OCI-M2 (cell line): ENCODE results near the gene ARHGAP4.
A peak's percentile ranks its signal among the peaks of the same experiment; 100 is the strongest.

Experiments
- DNase-seq: peaks from one replicate; lab custom pipeline; 2025; ENCODE audit not compliant: unreplicated experiment; lab: John Stamatoyannopoulos, UW

ARHGAP4 gene

DNA sequence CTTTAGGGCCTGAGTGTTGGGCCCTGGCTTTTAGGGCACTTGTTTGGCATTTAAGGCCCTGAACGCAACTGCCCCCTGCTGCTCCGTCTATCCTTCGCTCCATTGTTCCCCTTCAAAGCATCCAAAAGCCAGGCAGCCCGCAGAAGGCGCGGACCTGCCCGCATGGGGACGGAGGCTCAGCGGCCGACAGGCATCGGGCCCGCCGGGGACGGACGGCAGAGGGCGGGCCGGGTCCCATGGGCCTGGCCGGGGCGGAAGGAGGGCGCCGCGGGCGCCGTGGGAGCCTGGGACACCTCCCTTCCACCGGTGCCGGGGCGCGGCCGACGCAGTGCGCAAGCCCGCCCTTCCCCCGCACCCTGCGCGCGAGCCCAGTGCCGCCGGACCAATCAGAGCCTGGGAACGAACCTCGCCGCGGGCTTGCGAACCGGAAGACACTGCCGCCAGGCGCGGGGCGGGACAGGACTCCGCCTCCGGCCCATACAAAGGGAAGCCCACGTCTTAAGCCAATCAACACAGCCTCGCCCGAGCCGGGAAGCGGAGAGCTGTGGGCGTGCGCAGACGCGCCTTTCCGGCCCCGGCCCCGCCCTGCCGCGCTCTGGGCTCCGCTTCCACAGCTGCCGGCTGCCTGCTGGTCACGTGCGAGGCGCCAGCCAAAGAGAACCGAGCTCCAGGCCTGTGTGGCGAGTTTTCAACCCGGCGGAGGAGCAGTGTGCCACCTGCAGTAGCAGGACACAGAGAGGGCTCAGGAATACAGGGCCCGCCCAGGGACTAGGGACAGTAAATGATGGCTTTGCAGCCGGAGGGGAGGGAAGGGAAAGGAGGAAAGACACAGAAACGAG, 2.1 kb upstream of the ARHGAP4 start:
- peak; percentile 48 for DNase-seq

DNA sequence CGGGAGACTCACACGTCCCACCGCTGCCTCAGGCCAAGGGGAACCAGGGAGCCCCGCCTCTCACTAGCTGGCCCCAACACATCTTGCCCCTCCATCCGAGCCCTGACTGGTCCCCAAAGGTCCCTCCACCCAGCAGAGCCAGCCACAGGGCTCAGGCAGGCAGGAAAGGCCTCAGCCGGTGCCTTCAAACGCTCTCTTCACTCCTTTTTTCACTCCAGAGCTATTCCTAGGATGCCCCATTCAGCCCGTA, 1.5 kb upstream of the ARHGAP4 start:
- DNase-seq, result no peak

DNA sequence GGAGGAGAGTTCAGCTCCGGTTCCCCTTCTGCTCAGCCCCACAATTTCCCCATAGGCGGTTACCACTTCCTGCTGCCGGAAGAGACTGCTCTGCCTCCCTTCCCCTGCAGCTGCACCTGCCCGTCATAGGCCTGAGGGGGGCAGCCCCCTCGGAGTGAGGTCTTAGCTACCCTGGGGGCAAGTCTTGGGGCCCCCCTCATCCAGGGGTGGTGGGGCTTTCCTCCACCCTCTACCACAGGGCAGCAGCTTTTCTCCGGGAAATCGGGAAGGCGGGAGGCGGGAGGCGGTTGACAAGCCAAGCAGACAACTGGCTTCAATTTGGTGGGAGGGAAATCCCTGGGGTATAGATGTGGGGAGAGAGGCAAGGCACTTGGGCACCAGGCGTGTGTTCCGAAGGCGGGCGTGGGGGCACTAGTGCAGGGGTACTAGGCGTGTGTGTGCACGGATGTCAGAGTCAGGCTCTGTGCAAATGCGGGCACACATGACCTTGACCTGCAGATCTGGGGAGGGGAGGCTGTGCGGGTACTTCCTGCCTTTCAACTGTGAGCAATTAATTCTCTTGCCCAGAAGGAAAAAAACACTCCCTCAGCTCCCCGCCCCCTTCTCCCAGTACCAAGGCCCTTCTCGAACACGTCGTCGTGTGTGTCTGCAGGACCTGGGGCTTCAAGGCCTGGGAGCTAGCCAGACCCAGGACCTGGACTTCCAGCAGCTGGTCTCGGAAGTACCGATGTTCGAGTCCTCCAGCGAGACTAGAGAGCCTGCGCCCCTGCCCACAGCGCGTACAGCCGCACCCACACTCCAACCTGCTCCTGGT, 1.0 kb upstream of the ARHGAP4 start:
- DNase-seq, result no peak

DNA sequence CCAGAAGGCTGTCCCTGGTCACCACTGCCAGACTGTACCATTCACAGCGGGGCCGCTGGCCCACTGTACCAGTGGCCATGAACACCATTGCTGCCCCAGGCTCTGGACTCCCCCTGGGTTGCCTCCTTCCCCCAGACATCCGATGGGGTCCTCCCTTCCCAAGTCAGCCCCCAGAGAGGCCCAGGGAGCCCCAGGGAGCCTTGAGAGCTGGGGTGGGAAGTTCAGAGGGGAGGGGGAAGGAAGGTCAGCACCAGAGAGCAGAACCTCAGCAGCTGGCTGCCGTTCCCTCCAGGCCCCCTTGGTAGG, 441 bp upstream of the ARHGAP4 start:
- no peak for DNase-seq

DNA sequence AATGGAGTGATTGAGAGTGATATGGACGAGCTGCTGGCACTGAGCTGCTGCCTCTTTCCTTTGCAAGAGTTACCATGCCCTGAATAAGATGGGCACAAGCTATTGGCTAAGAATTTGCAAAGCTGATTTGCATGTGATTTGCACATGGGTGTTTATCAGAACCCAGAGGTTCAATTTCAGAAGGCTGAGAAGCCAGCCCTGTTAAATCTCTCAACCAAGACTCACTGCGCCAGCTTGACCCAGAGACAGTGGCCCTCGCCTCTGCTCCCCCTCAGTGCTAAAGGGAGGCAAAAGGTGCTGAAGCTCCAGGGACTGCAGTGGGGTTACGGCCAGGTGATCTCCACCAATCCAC, 701 bp downstream of the ARHGAP4 start:
- no peak for DNase-seq

DNA sequence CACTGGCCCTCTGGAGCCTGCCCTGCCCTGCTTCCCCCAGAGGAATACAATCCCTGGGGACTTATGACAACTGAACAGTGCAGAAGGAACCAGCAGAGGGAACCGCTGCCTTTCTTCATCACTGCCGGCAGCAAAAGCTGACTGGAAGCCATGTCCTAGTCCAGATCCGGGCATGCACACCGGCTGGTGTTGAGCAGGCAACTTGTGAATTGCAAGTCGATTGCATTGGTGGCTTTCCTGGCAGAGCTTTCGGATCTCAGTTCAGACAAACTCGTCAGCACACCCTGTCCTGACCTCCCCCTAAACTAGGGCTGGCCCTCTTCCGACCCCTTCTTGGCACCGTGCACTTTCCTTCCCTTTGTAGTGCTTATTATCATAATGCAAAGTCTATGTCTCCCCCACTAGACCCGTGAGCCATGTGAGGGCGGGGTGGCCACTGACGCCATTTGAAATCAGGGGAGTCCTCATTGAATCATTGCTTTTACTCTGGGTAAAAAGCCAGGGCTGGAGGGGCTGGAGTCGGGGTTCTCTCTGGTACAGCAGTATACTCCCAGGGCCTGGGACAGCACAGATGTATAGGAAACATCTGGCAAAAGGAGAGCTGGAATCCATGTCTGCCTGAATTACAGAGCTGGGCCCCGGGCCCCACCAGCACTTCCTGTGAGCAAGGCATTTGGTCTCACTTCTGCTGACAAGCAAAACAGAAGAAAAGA, 1.8 kb downstream of the ARHGAP4 start:
- DNase-seq, result no peak

DNA sequence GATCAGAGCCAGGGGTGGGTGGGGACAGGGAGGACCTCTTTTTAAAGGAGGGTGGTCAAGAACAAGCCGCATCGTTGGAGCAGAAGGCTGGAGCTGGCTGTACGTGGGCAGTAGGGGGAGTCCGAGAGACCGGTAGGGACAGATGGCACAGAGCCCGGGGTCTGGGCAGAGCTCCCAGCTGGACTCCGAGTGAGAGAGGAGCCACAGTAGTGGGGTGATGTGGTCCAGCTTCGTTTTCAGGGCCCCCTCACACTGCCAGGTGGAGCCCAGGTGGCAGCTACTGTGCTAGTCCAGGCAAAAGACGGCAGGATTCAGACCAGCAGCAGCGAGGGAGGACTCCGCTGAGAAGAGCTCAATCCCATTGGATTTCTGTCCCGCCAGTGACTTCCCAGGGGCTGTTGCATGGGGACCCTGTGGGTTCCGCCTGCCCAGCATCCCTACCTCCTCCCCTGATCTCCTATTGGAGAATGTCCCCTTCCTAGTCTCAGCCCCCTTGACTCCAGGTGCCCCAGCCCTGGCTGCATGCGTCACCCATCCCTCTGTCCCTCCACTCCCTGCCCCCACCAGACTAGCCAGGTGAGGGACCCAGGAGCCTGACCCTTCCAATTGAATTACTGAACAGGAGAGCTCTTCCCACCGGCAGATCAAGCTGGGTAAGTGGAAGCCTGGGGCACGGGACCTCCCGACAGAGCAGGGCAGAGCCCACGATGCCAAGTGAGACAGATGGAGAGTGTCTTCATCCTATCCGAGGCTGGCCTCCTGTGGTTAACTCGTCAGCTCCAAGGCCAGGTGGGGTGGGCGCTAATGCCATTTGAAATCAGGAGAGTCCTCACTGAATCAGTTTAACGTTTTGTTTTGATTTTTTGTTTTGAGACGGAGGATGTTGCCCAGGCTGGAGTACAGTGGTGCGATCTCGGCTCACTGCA, 2.9 kb downstream of the ARHGAP4 start:
- DNase-seq, result no peak

DNA sequence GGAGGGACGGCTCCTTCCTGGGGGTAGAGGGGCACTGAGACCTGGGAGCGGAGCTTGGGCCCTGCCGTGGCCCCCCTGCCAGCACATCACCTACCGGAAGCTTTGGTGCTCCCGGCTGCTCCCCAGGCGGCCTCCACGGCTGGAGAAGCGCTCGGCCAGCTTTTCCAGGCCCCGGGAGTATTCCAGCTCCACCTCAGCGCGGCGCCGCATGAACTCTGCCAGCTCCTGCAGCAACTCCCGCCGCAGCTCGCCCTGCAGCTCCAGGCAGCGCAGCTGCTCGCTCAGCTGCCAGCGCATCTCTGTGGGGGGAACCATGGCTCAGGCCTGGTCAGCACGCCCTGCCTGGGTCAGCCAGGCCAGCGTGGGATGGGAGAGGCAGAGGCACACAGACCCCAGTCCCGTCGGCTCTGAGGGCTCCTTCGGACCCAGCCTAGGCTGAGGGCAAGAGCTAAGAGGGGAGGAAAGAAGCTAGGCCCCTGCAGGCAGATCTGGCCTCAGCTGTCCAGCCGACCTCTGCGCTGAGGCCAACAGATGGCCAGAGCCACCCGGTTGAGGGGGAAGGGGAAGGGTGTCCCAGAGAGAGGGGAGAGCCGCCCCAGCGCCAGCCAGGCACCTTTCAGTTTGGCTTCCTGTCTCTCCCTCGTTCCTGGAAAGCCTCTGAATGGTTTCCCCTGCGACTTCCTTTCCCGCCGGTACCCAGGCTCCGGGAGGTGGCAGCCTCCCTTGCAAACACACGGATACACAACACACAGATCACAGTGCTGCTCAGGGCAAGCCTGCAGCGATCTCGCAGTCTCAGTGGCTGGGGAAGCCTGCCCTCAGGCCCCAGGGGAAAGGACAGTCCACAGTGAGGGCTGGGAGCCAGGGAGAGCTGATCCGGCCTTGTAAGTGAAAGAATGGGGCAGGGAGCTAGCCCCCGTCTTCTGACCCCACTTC, 4.3 kb downstream of the ARHGAP4 start:
- no peak for DNase-seq

DNA sequence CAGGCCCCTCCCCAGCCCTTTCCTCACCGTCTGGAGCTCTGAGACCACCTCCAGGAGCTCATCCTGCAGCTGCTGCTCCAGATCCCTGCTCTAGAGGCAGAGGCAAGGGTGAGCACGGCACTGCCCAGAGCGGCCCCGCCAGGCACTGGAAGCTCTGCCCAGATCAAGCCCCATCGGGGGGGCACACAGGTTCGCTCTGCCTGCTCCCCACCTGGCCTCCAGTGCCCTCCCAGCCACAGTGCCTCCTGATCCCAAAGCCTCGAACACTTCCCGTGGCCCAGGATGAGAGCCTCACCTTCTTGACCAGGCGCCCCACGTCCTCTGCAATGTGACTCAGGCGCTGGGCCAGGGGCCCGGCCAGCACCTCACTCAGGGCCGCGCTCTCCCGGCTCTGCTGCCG, 5.0 kb downstream of the ARHGAP4 start:
- no peak for DNase-seq

DNA sequence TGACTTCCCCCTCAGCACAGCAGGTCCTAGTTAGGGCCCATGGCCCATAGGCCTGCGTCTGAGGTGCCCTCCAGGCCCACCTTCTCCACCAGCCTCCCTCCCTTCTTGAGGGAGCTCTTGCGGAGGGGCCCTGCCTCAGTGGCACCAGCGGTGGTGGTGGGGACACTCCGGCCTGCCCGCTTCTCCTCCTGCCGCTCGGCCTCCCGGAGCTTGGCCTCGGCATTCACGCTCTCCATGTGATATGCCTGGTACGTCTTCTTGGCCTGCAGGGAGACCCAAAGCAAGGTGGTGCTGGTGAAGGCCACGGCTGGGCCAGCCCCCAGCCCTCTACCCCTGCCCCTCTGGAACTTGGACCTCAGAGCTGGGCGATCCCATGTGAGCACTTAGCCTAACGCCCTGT, 5.5 kb downstream of the ARHGAP4 start:
- no peak for DNase-seq

DNA sequence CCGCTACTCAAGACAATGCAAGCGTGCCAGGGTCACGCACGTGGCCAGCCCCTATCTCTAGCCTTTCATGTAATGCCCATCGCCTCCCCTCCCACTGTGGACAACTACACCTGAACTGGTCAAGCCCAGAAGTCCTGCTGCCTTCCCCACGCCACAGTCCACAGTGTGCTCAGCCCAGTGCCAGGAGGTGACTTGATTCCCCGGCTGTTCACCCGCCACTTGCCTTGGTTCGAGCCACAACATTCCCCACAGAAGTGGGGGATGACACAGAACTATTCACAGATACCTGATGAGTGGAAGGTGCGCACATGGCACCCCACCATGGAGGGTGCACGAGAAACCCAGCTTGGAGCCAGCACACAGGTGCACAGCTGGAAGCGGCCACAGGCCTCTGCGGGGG, 6.8 kb downstream of the ARHGAP4 start:
- no peak for DNase-seq

DNA sequence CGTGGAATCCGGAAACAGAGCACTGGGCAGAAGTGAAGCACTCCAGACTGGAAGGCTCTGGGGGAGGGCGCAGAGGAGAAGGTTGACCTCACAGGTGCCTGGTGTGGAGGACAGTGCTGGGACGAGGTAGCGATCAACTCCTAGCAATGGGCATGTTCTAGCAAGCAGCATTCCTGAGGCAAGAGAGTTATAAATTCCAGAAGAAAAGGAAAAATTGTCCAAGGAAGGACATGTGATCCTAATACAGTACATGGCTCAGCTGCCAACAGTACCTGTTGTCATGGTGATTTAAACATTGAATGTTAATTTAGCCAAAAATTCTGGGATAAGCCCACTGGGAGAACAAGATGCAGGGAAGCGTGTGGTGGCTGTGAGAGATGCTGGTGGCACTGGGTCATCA, 8.2 kb downstream of the ARHGAP4 start:
- DNase-seq, result no peak

DNA sequence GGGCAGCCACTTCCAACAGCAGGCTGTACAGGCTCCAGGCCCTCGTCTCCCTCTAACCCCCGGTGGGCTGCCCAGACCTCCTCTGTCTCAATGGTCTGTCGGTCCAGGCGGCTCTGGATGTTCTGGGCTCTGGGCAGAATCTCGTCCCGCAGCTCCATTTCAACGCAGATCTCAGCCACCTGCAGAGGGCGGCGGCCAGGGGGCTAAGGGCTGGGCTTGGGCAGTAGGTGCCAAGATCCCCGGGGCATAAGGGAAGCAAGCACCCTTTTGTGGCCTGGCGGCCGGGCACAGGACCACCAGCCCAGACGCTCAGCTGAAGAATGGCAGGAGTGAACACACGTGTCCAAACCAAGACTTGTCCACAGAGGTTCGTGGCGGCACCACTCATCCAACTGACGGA, 12.4 kb downstream of the ARHGAP4 start:
- DNase-seq, result no peak

DNA sequence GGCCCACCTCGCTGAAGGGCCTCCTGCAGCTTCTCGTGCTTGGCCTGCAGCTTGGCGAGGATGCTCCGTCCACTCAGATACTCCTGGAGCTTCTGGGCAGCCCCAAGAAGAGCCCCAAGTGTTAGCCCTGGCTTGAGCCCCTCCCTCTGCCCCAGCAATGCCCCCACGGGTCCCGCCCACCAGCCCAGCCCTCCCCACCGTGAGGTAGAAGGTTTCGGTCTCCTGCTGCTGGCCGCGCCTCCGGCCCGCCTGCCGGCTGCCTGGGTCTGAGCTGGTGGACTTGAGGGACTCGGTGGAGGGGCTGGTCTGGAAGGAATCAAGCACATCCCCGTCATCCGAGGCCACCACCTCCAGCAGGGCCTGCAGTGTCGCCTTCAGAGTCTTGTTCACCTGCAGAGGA, 12.9 kb downstream of the ARHGAP4 start:
- DNase-seq, result no peak

DNA sequence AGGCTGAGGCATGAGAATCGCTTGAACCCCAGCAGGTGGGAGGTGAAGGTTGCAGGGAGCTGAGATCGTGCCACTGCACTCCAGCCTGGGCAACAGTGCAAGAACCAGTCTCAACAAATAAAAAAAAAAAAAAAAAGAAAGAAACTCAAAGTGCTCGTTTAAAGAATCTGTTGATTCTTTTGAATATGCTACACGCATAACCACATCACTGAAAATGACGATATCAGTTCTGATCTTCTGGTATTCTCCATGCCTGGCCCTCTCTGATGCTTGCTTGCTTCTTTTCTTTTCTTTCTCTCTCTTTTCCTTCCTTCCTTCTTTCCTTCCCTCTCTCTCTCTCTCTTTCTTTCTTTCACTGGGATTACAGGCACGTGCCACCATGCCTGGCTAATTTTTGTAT, 14.3 kb downstream of the ARHGAP4 start:
- no peak for DNase-seq

DNA sequence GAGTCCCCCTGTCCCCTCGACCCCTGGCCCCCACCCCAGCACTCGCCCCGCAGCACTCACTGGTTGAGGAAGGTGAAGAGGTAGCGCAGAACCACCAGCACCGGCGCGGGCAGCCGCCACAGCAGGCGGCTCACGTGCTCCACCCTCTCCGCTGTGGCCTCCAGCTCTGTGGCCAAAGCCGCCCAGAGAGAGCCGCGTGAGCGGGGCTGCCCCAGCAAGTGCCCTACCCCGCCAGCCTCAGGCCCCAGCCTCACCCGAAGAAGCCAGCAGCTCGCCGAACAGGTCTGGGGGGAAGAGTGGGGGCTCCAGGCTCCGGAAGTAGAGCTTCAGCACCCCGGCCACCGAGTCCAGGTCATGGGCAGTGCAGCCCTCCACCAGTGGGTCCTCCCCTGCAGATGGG, 15.6 kb downstream of the ARHGAP4 start:
- no peak for DNase-seq

DNA sequence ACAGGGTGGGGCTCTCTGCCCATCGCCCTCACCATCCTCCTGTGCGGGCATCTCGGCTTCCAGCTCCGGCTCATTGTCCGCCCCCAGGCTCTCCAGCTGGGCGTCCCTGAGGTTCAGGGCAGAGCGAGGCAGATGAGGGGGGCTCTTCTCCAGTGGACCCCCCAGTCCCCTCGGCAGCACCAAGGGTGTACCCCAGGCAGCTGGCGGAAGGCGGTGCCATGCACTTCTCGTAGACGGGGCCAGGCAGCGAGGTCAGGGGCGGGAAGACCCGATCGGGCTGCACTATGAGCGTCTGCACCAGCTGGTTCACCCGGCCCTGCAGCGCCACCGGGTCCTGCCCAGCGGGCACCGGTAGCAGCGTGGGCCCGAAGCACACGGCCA, 16.1 kb downstream of the ARHGAP4 start:
- no peak for DNase-seq

DNA sequence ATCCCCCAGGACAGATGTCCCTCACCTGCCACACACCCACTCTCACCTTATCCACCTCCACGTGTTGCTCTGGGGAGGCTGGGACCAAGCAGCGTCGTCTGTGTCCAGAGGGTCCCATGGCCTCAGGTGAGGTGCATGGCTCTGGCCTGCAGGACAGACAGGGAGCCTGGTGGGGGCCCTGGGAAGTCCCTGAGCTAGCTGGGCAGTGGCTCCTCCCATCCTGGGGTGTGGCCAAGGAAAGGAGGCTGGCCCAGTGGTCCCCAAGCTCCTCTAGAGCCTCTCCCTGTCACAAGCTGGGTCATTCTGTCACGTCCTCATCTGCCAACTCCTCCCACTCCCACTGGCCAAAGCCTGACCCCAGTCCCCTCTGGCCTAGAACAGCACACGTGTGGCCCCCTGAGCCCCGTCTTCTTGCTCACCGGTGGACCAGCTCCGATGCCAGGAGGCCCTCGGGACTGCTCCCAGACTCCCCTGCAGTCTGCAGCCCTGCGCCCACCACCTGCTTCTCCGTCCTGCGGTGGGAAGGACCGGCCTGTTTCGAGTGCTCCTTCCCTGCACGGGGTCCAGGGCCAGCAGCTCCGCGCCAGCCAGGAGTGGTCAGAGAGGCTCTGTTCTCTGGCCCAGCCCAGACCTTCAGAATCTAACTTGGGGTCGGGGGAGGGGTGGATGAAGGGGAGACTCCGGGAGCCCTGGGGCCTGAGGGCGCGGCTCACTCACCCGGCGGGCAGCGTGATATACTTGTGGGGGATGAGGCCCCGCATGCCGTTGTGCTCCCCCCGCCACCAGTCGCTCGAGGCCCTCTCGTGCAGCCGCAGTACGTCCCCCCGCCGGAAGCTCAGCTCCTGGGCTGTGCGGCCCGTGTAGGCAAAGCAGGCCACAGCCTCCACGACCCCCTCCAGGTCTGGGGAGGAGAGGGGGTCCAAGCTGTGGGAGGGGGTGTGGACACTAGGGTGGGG, 16.8 kb downstream of the ARHGAP4 start:
- DNase-seq, result no peak

DNA sequence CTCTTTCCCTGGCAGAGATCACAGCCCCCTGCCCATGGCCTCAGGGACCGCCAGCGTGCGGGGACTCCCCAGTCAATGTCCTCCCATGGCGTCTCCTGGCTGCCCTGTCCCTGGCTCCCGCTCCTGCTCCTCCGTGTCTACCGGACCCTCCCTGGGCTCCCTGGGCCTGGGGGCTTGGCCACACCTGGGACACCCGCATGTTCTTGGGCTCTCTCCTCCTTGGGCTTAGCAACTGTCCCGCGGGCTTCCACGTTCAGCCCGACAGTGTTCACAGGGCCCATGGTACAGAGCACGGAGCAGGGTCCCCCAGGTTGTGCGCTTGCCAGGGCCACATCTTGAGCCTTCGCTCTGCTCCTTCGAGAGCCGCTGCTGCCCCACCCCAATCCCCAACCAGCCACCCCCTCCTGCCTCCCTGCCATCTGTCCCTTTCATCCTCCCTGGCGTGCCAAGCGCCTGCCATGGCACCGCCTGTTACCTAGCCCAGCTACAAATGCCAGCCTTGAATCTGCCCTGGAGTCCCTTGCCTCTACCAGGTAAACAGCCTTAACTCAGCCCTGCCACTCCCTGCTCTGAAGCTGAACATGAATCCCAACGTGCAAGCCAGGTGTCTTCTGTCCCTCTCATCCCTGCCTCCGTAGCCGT, 17.7 kb downstream of the ARHGAP4 start:
- DNase-seq, result no peak
